ENCODE measurements around the gene MIEF2. TPM values are rescaled to one million over a fixed set of nuclear protein-coding genes. Genes with fewer than 3 reads are reported as not detected.
A peak's percentile ranks its signal among the peaks of the same experiment; 100 is the strongest.

MIEF2 gene
- polyA plus RNA-seq, 1 experiment = 5.9 TPM

GRCh38 chr17:18309202-18309601, 48.7 kb downstream of the MIEF2 start:
- Histone ChIP-seq H3K9me3 (ENCODE audit: control insufficient read depth, insufficient read depth, low read length) (no peaks in the 10 kb centered on the region), H3K4me3 (ENCODE audit: low read depth, low read length) (no peak overlapping the region), H3K27me3 (ENCODE audit: control insufficient read depth, insufficient read depth, low read length) (no peaks in the 10 kb centered on the region), H3K27ac (ENCODE audit: low read depth, low read length) (no peak overlapping the region)
- POLR2A ChIA-PET = no interaction called here
- DNase-seq (ENCODE audit: low read depth, low spot score) = no peak
- TF ChIP-seq, protein P1, sequence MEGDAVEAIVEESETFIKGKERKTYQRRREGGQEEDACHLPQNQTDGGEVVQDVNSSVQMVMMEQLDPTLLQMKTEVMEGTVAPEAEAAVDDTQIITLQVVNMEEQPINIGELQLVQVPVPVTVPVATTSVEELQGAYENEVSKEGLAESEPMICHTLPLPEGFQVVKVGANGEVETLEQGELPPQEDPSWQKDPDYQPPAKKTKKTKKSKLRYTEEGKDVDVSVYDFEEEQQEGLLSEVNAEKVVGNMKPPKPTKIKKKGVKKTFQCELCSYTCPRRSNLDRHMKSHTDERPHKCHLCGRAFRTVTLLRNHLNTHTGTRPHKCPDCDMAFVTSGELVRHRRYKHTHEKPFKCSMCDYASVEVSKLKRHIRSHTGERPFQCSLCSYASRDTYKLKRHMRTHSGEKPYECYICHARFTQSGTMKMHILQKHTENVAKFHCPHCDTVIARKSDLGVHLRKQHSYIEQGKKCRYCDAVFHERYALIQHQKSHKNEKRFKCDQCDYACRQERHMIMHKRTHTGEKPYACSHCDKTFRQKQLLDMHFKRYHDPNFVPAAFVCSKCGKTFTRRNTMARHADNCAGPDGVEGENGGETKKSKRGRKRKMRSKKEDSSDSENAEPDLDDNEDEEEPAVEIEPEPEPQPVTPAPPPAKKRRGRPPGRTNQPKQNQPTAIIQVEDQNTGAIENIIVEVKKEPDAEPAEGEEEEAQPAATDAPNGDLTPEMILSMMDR (IDR thresholded peaks at IDR 0.05; ENCODE audit: low read depth, low read length) = no peak
- CTCF ChIA-PET = no interaction called here

DNA sequence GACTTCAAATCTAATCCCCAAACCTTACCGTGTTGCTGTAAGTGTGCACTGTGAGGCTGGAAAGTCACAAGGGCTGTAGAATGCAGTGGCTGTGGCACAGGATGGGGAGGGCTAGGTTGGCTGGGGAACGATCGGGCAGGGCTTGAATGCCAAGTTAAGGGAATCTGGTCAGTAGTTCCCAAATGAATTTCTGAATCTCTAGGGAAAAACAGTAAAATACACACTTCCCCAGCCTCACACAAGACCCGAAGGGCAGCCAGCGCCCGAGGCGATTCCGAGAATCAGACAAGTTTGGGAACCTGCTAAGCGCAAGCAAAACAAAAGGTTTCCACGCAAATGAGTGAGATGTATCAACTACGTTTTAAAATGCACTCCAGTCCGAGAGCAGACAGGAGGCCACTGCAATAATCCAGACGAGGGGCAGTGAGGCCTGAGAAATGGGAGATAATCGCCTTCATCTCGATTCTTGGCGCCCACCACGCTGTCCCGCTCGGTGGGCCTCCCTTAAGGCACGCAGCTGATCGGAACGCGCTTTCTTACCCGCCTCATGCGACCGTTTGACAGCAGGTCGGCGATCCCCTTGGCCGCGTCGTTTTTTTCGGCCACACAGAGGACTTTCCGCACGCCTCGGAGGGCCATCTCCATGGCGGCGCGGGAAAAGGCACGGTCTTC, 53.7 kb downstream of the MIEF2 start:
- no peaks in the 10 kb centered on the region; the same call in 1 of the 2 replicates for H3K9me3 ChIP-seq (ENCODE audit: control insufficient read depth, insufficient read depth, low read length)
- TF ChIP-seq, protein P1 (IDR thresholded peaks at IDR 0.05; ENCODE audit: low read depth, low read length) = no peak
- H3K27me3 ChIP-seq (ENCODE audit: control insufficient read depth, insufficient read depth, low read length) = no peaks in the 10 kb centered on the region
- POLR2A ChIA-PET = interaction anchor here (0.8 kb wide), 1 partner anchor 14 kb away, joined by 3 read pairs; no protein-coding TSS in a partner anchor
- H3K4me3 ChIP-seq (ENCODE audit: low read depth, low read length) = peak overlapping the region; percentile 93
- CTCF ChIA-PET = no interaction called here
- peak overlapping the region; percentile 52 for H3K27ac ChIP-seq (ENCODE audit: low read depth, low read length)
- DNase-seq (ENCODE audit: low read depth, low spot score) = no peak

GRCh38 chr17:18314731-18315561, 54.5 kb downstream of the MIEF2 start, which contains the start of the genes SMCR8 and TOP3A:
TSS of gene SMCR8 (plus strand) at chr17:18315293. CDS start at chr17:18315790, 497 bp downstream.
TSS of gene TOP3A (minus strand) at chr17:18314994. CDS start at chr17:18314778, 216 bp downstream.
- DNase-seq (ENCODE audit: low read depth, low spot score) = peak; percentile 97
- Histone ChIP-seq H3K4me3 (ENCODE audit: low read depth, low read length) (peak within 1 kb of the TSS; percentile 93), H3K9me3 (ENCODE audit: control insufficient read depth, insufficient read depth, low read length) (no peaks in the 10 kb centered on the region; the same call in 1 of the 2 replicates), H3K27me3 (ENCODE audit: control insufficient read depth, insufficient read depth, low read length) (no peaks in the 10 kb centered on the region), H3K27ac (ENCODE audit: low read depth, low read length) (peak within 1 kb of the TSS; percentile 96)
- ChIA-PET POLR2A (interaction anchor here (0.5 to 0.8 kb wide), 3 partner anchors 14 to 454 kb away, joined by 3 to 4 read pairs (median 3); no protein-coding TSS in a partner anchor), CTCF (no interaction called here)
- TF ChIP-seq, protein P1 (IDR thresholded peaks at IDR 0.05; ENCODE audit: low read depth, low read length) = no peak

DNA sequence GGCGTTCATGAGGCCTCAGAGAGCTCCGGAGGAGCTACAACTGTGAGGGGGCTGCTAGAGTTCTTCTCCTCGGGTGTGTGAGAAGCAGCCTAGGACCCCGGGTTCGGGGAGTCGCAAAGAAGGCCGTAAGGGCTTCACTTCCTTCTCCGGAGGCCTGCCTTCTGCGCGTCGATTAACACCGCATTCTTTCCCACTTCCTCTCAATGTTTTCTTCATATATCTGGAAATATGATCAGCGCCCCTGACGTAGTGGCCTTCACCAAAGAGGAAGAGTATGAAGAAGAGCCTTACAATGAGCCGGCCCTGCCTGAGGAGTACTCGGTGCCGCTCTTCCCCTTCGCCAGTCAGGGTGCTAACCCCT, 55.1 kb downstream of the MIEF2 start:
- no peak for DNase-seq (ENCODE audit: low read depth, low spot score)
- Histone ChIP-seq H3K27ac (ENCODE audit: low read depth, low read length) (peak overlapping the region; percentile 96), H3K27me3 (ENCODE audit: control insufficient read depth, insufficient read depth, low read length) (no peaks in the 10 kb centered on the region), H3K9me3 (ENCODE audit: control insufficient read depth, insufficient read depth, low read length) (no peaks in the 10 kb centered on the region; the same call in 1 of the 2 replicates), H3K4me3 (ENCODE audit: low read depth, low read length) (peak overlapping the region; percentile 93)
- TF ChIP-seq, protein P1 (IDR thresholded peaks at IDR 0.05; ENCODE audit: low read depth, low read length) = no peak
- CTCF ChIA-PET = no interaction called here
- POLR2A ChIA-PET = interaction anchor here (0.7 kb wide), 1 partner anchor 121 kb away, joined by 3 read pairs; no protein-coding TSS in a partner anchor

Measured in AG04450 (cell line).